Loucy (cell line): Measurements from ENCODE around the gene C1orf226.

Experiments
- CTCF ChIP-seq: fragments of 200-600 bp; sonication (generic); conservative IDR thresholded peaks from 2 replicates; pipeline ENCODE4 v1.5.1; 2014; ENCODE audit warnings: mild to moderate bottlenecking, antibody characterized with exemption, low read length
- EZH2phosphoT487 ChIP-seq: fragments of 200-600 bp; IDR thresholded peaks from 2 replicates; pipeline ENCODE4 v1.6.1; 2018; ENCODE audit warnings: antibody characterized with exemption, mild to moderate bottlenecking, moderate library complexity, borderline replicate concordance

GRCh38 chr1:162388083-162388594, 6.6 kb downstream of the C1orf226 start:
- TF ChIP-seq CTCF (no peak), EZH2phosphoT487 (no peak)
